Mucosa of rectum (tissue), 2 donors: Measurements from ENCODE around the gene TTK.
"Not testable (repeated sequence)": the region's sequence is repeated elsewhere in the genome, so short reads cannot be mapped to it uniquely, and the experiment has no call there.

ENCODE experiments used
- H3K27ac ChIP-seq, 2 donors: one replicate each; pipeline ENCODE4 v1.7.0; 2013; ENCODE audit warnings: inconsistent platforms in 2 of 2, low read depth in 2 of 2, low read length in 2 of 2
- H3K27me3 ChIP-seq, 2 donors: one replicate each; pipeline ENCODE4 v1.7.0; 2013; ENCODE audit warnings: low read length in 2 of 2; ENCODE audit not compliant: control insufficient read depth in 2 of 2, insufficient read depth in 2 of 2
- H3K36me3 ChIP-seq, 2 donors: one replicate each; pipeline ENCODE4 v1.7.0; 2013; ENCODE audit warnings: low read length in 2 of 2; ENCODE audit not compliant: control insufficient read depth in 2 of 2, insufficient read depth in 2 of 2
- H3K4me1 ChIP-seq, 2 donors: one replicate each; pipeline ENCODE4 v1.7.0; 2013; ENCODE audit warnings: low read length in 2 of 2, mild to moderate bottlenecking in 1 of 2; ENCODE audit not compliant: control insufficient read depth in 2 of 2, insufficient read depth in 2 of 2
- H3K4me3 ChIP-seq, 2 donors: one replicate each; pipeline ENCODE4 v1.7.0; 2013; ENCODE audit warnings: low read length in 2 of 2
- H3K9ac ChIP-seq, 2 donors: one replicate each; pipeline ENCODE4 v1.7.0; 2013; ENCODE audit warnings: low read length in 2 of 2, low read depth in 1 of 2, mild to moderate bottlenecking in 1 of 2
- H3K9me3 ChIP-seq, 2 donors: one replicate each; pipeline ENCODE4 v1.7.0; 2013; ENCODE audit warnings: low read length in 2 of 2; ENCODE audit not compliant: control insufficient read depth in 2 of 2
- donor health status: healthy.
- donor health status: Normal muscosa, but diverticular disease.

Gene TTK

GRCh38 chr6:80020381-80021120 is 16.1 kb downstream of the TTK start:
- Histone ChIP-seq H3K36me3 (peaks cover 0 to 4% of the 10 kb centered on the region in 2 donors), H3K9ac (no peak overlapping the region), H3K27ac (no peak overlapping the region), H3K9me3 (no peaks in the 10 kb centered on the region), H3K27me3 (no peaks in the 10 kb centered on the region), H3K4me3 (no peak overlapping the region), H3K4me1 (no peaks in the 10 kb centered on the region)

- peaks cover 0 to 4% of the 10 kb centered on the region in 2 donors for H3K36me3 ChIP-seq
- no peak overlapping the region for H3K27ac ChIP-seq
- no peaks in the 10 kb centered on the region for H3K4me1 ChIP-seq
- no peaks in the 10 kb centered on the region for H3K9me3 ChIP-seq
- no peak overlapping the region for H3K4me3 ChIP-seq
- H3K9ac ChIP-seq: no peak overlapping the region
- no peaks in the 10 kb centered on the region for H3K27me3 ChIP-seq
Measured at GRCh38 chr6:80021131-80021530, 16.7 kb downstream of the TTK start.

GRCh38 chr6:80021591-80021990 is 17.1 kb downstream of the TTK start:
- Histone ChIP-seq H3K27me3 (no peaks in the 10 kb centered on the region), H3K9ac (no peak overlapping the region), H3K9me3 (no peaks in the 10 kb centered on the region), H3K27ac (no peak overlapping the region), H3K4me1 (no peaks in the 10 kb centered on the region), H3K36me3 (peaks cover 0 to 4% of the 10 kb centered on the region in 2 donors), H3K4me3 (no peak overlapping the region)

- no peak overlapping the region for H3K4me3 ChIP-seq
- H3K27me3 ChIP-seq: no peaks in the 10 kb centered on the region
- no peak overlapping the region for H3K9ac ChIP-seq
- no peak overlapping the region for H3K27ac ChIP-seq
- H3K36me3 ChIP-seq: peaks cover 0 to 4% of the 10 kb centered on the region in 2 donors
- H3K9me3 ChIP-seq: no peaks in the 10 kb centered on the region
- no peaks in the 10 kb centered on the region for H3K4me1 ChIP-seq
Measured at GRCh38 chr6:80022803-80023202, 18.4 kb downstream of the TTK start.

GRCh38 chr6:80028589-80028988 is 24.1 kb downstream of the TTK start:
- no peaks in the 10 kb centered on the region for H3K4me1 ChIP-seq
- no peaks in the 10 kb centered on the region for H3K9me3 ChIP-seq
- no peak overlapping the region for H3K4me3 ChIP-seq
- H3K36me3 ChIP-seq: no peaks in the 10 kb centered on the region
- no peak overlapping the region for H3K27ac ChIP-seq
- no peaks in the 10 kb centered on the region for H3K27me3 ChIP-seq
- H3K9ac ChIP-seq: no peak overlapping the region

GRCh38 chr6:80029470-80029869 is 25.0 kb downstream of the TTK start:
- H3K36me3 ChIP-seq: no peaks in the 10 kb centered on the region
- H3K27ac ChIP-seq: no peak overlapping the region
- no peaks in the 10 kb centered on the region for H3K9me3 ChIP-seq
- no peaks in the 10 kb centered on the region for H3K27me3 ChIP-seq
- no peak overlapping the region for H3K4me3 ChIP-seq
- H3K9ac ChIP-seq: no peak overlapping the region
- no peaks in the 10 kb centered on the region for H3K4me1 ChIP-seq

GRCh38 chr6:80048220-80048619 is 43.8 kb downstream of the TTK start:
- not testable (repeated sequence) for H3K4me1 ChIP-seq

GRCh38 chr6:80060774-80061173 is 56.3 kb downstream of the TTK start:
- H3K4me1 ChIP-seq: no peaks in the 10 kb centered on the region

More at GRCh38 chr6:80048220-80048619, 43.8 kb downstream of the TTK start:
- not testable (repeated sequence) for H3K36me3 ChIP-seq, H3K27me3 ChIP-seq, H3K4me3 ChIP-seq, H3K27ac ChIP-seq, H3K9ac ChIP-seq, H3K9me3 ChIP-seq

GRCh38 chr6:80068146-80068545 is 63.7 kb downstream of the TTK start:
- not testable (repeated sequence) for H3K9me3 ChIP-seq, H3K36me3 ChIP-seq, H3K27ac ChIP-seq, H3K4me1 ChIP-seq, H3K27me3 ChIP-seq, H3K9ac ChIP-seq, H3K4me3 ChIP-seq

More at GRCh38 chr6:80060774-80061173, 56.3 kb downstream of the TTK start:
- no peak overlapping the region for H3K9ac ChIP-seq
- no peaks in the 10 kb centered on the region for H3K27me3 ChIP-seq
- no peaks in the 10 kb centered on the region for H3K9me3 ChIP-seq
- no peak overlapping the region for H3K27ac ChIP-seq
- no peaks in the 10 kb centered on the region for H3K36me3 ChIP-seq
- H3K4me3 ChIP-seq: no peak overlapping the region

GRCh38 chr6:80070431-80070830 is 66.0 kb downstream of the TTK start:
- not testable (repeated sequence) for H3K36me3 ChIP-seq, H3K27ac ChIP-seq, H3K27me3 ChIP-seq, H3K9ac ChIP-seq, H3K4me3 ChIP-seq, H3K9me3 ChIP-seq, H3K4me1 ChIP-seq
